ENCODE results near the gene RBM8A.

GRCh38 chr1:145891143-145891542, 36.1 kb downstream of the RBM8A start:
- TF ChIP-seq POLR2A (IDR thresholded peaks at IDR 0.05) (no peak), CTCF (IDR thresholded peaks at IDR 0.05) (no peak)

All from Peyer's patch (tissue), 4 donors.